ENCODE results near the gene APOB. TPM values are rescaled to one million over a fixed set of nuclear protein-coding genes. Genes with fewer than 3 reads are reported as not detected.
A peak's percentile ranks its signal among the peaks of the same experiment; 100 is the strongest.

Gene APOB
- polyA plus RNA-seq, 1 experiment, result 0.04 TPM

DNA sequence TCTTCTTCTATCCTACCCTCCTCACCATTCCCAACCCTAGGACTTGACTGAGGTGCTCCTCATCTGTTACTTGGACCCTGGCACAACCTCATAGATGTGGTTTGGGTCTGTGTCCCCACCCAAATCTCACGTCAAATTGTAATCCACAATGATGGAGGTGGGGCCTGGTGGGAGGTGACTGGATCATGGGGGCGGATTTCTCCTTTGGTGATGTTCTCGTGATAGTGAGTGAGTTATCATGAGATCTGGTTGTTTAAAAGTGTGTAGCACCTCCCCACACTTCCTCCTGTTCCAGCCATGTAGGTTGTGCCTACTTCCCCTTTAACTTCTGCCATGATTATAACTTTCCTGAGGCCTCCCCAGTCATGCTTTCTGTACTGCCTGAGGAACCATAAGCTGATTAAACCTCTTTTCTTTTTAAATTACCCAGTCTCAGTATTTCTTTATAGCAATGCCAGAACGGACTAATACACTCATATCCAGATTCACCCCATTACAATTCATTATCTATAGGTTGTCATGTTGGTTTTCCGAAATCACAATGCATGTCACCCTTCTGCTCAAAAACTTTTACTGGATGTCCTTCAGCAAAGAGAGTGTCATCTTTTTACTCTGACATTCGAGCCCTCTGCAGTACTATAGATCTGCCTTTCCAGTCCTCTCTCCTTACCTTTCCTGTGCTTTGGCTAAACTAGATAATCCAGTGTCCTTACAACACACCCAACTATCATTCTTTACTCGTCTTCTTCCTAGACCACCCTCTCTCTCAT, 45.7 kb downstream of the APOB start:
- Histone ChIP-seq H3K36me3 (ENCODE audit: control insufficient read depth, insufficient read depth, low read length) (no peaks in the 10 kb centered on the region), H3K27me3 (ENCODE audit: control insufficient read depth, insufficient read depth, low read length) (no peaks in the 10 kb centered on the region), H3K4me3 (ENCODE audit: low read depth, low read length) (no peak overlapping the region)
- ChIA-PET CTCF (interaction anchor here (1.1 kb wide), 1 partner anchor 8 kb away, joined by 3 read pairs; no protein-coding TSS in a partner anchor), POLR2A (no interaction called here)
- DNase-seq (ENCODE audit: low read depth), result no peak
- TF ChIP-seq, protein P1, sequence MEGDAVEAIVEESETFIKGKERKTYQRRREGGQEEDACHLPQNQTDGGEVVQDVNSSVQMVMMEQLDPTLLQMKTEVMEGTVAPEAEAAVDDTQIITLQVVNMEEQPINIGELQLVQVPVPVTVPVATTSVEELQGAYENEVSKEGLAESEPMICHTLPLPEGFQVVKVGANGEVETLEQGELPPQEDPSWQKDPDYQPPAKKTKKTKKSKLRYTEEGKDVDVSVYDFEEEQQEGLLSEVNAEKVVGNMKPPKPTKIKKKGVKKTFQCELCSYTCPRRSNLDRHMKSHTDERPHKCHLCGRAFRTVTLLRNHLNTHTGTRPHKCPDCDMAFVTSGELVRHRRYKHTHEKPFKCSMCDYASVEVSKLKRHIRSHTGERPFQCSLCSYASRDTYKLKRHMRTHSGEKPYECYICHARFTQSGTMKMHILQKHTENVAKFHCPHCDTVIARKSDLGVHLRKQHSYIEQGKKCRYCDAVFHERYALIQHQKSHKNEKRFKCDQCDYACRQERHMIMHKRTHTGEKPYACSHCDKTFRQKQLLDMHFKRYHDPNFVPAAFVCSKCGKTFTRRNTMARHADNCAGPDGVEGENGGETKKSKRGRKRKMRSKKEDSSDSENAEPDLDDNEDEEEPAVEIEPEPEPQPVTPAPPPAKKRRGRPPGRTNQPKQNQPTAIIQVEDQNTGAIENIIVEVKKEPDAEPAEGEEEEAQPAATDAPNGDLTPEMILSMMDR (IDR thresholded peaks at IDR 0.05; ENCODE audit: insufficient read depth, low read depth, low read length), result no peak

GRCh38 chr2:20994130-20994529, 49.7 kb downstream of the APOB start:
- TF ChIP-seq, protein P1 (IDR thresholded peaks at IDR 0.05; ENCODE audit: insufficient read depth, low read depth, low read length), result no peak
- DNase-seq (ENCODE audit: low read depth), result no peak

DNA sequence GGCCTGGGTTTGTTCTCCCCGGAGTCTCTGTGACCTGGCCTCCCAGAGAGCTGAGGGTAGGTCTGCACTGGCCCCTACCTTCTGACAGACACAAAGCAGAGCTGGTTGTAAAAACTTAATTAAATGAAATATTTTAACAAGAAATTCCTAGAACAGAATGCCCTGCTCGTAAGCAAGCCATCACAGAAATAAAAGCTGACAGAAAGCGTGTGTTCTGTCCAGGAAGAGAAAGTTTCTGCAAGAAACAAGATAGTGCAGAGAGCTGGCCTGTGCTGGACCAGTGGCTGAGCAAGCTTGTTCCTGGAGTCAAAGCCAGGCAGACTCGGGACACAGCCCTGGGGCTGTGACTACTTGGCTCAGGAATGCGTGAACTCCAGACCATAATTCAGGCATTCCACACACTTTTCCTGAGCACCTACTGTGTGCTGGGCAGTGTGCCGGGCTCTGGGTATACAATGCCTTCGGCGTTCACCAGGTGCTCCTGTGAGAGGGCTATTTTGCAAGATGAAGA, 51.6 kb downstream of the APOB start:
- H3K27me3 ChIP-seq (ENCODE audit: control insufficient read depth, insufficient read depth, low read length), result no peaks in the 10 kb centered on the region; the same call in 1 of the 2 replicates
- DNase-seq (ENCODE audit: low read depth), result peak; percentile 56
- no peak overlapping the region for H3K4me3 ChIP-seq (ENCODE audit: low read depth, low read length)
- TF ChIP-seq, protein P1 (IDR thresholded peaks at IDR 0.05; ENCODE audit: insufficient read depth, low read depth, low read length), result no peak
- H3K36me3 ChIP-seq (ENCODE audit: control insufficient read depth, insufficient read depth, low read length), result no peaks in the 10 kb centered on the region
- POLR2A ChIA-PET, result no interaction called here
- CTCF ChIA-PET, result no interaction called here

More at GRCh38 chr2:20994130-20994529, 49.7 kb downstream of the APOB start:
- ChIA-PET POLR2A (no interaction called here), CTCF (no interaction called here)
- Histone ChIP-seq H3K27me3 (ENCODE audit: control insufficient read depth, insufficient read depth, low read length) (no peaks in the 10 kb centered on the region; the same call in 1 of the 2 replicates), H3K36me3 (ENCODE audit: control insufficient read depth, insufficient read depth, low read length) (no peaks in the 10 kb centered on the region), H3K4me3 (ENCODE audit: low read depth, low read length) (no peak overlapping the region)

- Histone ChIP-seq H3K27me3 (ENCODE audit: control insufficient read depth, insufficient read depth, low read length) (no peaks in the 10 kb centered on the region; the same call in 1 of the 2 replicates), H3K36me3 (ENCODE audit: control insufficient read depth, insufficient read depth, low read length) (no peaks in the 10 kb centered on the region), H3K4me3 (ENCODE audit: low read depth, low read length) (no peak overlapping the region)
- CTCF ChIA-PET, result interaction anchor here (0.9 kb wide), 1 partner anchor 339 kb away, joined by 3 read pairs; no protein-coding TSS in a partner anchor
- DNase-seq (ENCODE audit: low read depth), result no peak
- POLR2A ChIA-PET, result no interaction called here
- TF ChIP-seq, protein P1 (IDR thresholded peaks at IDR 0.05; ENCODE audit: insufficient read depth, low read depth, low read length), result no peak
Measured at GRCh38 chr2:20990442-20991430, 53.1 kb downstream of the APOB start.
